Embryonic facial prominence (tissue), 1 donor: Measurements from ENCODE around the gene INPP5K.

Experiments used
- DNase-seq: peaks from one replicate; pipeline ENCODE4 v3.0.0-alpha.2; 2016; ENCODE audit errors: extremely low spot score

The INPP5K gene

DNA sequence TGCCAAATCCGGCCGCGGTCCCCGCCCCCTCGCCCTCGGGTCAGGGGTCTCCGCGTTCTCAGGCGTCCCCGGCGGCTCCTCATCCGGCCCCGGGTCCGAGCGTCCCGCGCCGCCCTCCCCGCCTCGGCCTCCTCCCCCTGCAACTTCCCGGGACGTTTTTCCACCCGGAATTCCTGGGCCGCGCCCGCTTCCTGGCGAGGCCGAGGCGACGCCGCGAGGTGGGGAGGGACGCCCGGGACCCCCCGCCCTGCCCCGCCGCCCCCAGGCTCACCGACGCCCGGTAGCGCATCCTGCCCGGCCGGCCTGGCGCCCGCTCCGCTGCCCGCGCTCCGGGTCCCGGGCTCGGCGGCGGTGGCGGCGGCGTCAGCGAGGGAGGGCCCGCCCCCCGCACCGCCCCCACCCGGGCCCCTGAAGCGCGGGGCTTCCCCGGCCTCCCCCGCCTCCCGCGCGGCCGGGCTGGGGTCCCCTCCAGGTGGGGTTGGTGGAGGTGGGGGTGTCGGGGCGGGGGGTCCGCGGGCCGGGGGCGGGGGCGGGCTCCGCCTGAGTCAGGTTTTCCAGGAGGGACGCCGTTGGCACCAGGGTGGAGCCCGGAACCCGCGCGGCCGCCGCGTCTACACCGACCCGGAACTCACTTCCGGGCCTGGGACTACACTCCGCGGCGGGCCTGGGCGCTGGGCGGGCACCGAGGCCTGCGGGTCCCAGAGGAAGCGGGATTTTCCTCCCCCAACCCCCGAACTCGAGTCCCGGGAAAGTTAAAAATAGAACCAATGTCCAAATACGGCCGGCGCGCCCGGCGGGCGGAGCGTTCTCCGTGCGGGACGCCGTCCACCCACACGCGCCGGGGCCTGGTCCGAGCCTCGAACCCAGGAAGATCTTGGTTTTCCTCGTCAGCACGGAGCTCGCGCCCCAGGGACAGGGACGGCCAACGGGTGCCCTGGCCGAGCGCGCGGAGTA lies 30.7 kb downstream of the INPP5K start:
- no peak for DNase-seq

GRCh38 chr17:1484676-1485422 lies 31.6 kb downstream of the INPP5K start:
- no peak for DNase-seq

DNA sequence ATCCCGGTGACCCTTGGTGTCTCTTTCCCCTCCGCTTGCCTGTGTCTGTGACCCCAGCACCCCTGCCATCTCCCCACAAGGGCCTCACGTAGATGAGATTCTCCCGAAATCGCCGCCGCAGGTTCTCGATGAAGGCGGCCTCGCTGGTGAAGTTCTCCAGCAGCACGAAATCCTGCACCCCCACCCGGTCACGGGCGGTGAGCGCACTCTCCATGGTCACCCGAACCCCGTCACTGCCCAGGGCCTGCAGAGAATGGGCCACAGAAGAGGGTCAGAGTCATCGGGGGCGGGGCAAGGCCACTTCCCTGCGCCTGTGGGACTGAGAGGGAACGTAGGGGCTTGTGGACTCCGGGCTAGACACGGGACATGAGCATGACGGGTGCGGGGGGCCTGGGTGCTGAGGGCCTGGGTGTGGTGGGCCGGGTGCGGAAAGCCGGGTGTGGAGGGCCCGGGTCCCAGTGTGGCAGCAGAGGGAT lies 32.3 kb downstream of the INPP5K start:
- no peak for DNase-seq

DNA sequence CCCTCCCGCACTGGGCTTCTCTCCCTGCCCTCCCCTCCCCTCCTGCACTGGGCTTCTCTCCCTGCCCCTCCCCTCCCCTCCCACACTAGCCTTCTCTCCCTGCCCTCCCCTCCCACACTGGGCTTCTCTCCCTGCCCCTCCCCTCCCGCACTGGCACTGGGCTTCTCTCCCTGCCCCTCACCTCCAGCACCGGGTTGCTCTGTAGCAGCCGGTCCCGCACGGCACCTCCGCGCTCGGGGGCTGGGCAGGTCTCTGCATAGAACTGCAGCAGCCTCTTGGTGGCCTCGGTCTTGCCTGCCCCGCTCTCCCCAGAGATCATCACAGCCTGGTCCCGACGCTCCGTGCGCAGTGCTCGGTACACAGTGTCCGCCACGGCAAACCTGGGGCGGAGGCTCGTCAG lies 33.7 kb downstream of the INPP5K start:
- no peak for DNase-seq

- DNase-seq: no peak
Observed at GRCh38 chr17:1481736-1482135, 34.7 kb downstream of the INPP5K start.

DNA sequence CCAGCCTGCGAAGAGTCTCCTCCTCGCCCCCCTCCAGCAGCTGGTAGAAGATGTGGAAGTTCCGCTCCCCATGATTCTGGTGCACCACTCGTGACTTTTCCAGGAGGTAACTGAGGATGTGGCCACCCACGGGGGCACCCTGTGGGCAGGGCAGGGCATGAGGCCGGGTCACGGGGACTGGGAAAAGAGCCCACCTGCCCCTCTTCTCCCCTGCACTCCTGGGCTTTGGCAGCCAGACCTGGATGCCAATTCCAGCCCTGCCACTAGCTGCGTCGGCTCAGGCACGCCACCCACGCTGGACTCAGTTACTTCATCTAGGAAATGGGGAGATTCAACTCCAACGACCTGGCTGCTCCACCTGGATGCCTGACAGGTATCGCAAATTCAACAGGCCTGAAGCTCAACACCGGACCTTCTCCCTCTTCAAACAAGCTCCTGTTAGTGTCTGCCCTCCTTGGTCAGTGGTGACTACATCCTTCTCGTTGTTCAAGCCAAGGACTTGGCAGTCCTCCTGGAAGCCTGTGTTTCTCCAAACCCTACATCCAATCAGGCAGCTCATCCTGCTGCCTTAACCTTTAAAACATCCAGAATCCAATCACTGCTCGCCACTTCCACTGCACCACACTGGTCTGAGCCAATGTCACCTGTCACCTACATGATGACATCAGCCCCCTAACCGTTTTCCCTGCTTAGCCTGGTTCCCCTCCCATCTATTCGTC lies 35.5 kb downstream of the INPP5K start:
- no peak for DNase-seq

DNA sequence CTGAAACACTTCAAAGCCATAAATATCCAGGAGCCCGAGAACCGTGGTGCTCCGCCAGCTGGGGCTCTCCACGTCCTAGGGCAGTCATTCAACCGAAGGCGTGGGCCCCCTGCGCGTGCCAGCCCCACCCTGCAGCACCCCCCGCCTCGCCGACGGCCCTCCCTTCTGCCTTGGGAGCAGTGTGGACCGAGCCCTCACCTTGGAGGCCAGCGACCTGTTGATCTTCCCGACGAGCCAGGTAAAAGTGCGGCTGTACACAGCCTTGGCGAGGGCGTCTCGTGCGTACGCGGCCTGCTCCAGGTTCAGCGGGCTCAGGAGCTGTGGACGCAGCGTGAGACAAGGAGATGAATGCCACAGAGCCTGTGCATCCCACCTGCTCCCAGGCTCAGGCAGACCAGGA lies 38.0 kb downstream of the INPP5K start:
- DNase-seq: no peak

DNA sequence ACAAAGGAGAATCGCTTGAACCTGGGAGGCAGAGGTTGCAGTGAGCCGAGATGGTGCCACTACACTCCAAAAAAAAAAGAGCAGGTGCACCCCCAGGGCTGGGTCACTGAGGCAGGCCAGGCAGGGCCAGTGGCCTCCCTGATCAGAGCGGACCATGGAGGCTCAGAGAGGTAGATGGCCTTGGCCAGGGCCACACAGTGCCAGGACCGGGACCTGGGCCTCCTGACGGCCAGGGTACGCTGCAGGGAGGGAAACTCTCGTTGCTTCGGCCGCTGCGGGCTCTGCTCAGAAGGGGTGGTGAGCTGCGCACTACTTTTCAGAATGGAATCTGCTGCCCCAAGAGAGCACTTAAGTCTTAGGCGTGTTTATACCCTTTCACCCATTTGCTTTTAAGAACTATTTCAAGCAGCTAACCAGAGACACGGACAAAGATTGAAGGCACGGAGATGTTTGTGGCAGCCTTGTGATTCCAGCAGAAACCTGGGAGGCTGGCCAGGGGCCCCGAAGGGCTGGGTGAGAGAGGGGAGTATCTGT lies 41.0 kb downstream of the INPP5K start:
- no peak for DNase-seq

DNA sequence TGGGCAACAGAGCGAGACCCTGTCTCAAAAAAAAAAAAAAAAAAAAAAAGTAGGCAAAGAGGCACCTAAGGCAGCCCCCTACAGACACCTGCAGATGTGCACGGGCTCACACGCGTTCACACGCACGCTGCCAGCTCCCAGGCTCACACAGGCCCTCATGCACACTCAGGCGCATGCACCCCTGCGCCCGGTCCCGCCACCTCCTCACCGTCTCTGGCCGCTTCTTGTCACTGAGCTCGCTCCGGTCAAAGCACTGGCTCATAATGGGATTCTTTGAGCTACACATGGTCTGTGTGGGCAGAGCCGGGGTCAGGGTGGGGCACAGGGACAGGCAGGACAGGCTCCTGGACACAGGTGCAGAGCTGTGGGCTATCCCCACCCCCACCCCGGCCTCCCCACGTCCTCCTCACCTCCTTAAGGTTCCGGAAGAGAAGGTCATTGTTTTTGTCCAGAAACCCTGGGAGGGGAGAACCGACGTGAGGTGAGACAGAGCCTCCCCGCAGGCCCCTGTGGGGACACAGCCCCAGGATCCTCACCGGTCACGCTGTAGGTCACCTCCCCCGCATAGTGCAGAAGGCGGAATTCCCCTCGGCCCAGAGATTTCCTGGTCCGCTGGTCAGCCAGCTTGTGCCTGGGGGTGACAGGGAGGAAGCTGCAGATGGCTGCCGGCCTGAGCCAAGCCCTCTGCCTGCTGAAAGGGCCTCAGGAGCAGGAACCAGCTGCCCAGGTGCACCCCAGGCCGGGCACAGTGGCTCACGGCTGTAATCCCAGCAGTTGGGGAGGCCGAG lies 41.8 kb downstream of the INPP5K start:
- DNase-seq: no peak

- no peak for DNase-seq
Observed at GRCh38 chr17:1473841-1474240, 42.6 kb downstream of the INPP5K start.

DNA sequence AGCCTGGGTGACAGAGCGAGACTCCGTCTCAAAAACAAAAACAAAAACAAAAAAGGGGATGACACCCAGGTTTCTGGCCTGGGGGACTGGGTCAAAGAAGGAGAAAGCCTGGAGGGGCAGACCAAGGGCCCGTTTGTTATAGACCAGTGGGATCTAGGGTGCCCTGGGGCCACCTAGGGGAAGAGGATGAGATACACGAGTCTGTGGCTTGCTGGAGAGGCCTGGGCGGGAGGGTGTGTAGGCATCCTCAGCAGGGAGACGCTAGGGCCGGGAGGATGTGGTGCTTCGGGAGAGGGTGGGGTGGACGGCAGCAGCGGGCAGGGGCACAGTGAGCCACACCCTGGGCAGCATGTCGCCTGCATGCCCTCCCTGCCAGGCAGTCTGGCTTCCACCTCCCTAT lies 43.2 kb downstream of the INPP5K start:
- no peak for DNase-seq

DNA sequence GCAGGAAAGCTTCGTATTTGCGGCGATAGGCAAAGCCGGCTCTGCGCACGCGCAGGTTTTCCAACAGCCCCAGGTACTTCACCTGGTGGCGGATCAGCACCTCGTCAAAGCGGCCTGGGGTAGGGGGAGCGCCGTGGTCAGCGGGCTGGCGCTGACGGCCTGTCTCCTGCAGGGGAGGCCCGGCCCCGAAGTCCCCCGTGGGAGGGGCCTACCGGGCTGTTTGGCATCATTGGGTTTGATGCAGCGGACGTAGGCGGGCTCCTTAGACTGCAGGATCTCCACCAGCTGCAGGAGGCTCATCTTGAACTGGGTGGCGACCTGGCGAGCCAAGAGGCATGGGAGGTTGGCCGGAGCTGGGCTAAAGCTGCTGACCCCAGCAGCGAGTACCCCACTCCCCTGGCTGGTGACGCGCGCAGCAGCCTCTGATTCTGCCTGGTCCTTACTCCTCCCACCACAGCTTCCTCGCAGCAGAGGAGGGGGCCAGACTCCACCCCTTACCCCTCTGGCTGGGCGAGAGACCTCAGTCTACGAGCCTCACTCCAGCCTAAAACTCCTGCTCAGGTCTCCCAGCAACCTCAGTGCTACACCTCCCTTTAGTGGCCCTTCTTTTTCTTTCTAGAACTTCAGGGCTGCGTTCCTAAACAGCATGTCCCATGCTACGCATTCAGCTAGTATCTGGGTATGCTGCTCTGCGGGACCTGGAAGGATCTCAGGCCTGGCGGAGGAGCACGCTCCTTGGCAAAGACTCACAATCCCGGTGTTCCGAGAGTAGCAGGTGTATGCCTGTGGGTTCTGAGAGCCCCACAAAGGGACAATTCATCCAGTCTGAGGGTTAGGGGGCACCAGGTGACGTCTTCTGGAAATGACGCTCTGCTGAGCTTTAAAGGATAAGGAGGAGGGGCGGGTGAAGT lies 44.2 kb downstream of the INPP5K start:
- DNase-seq: no peak

- no peak for DNase-seq
Observed at GRCh38 chr17:1471490-1471889, 44.9 kb downstream of the INPP5K start.

GRCh38 chr17:1470755-1471462 lies 45.5 kb downstream of the INPP5K start:
- no peak for DNase-seq

GRCh38 chr17:1470071-1470754 lies 46.2 kb downstream of the INPP5K start:
- no peak for DNase-seq

DNA sequence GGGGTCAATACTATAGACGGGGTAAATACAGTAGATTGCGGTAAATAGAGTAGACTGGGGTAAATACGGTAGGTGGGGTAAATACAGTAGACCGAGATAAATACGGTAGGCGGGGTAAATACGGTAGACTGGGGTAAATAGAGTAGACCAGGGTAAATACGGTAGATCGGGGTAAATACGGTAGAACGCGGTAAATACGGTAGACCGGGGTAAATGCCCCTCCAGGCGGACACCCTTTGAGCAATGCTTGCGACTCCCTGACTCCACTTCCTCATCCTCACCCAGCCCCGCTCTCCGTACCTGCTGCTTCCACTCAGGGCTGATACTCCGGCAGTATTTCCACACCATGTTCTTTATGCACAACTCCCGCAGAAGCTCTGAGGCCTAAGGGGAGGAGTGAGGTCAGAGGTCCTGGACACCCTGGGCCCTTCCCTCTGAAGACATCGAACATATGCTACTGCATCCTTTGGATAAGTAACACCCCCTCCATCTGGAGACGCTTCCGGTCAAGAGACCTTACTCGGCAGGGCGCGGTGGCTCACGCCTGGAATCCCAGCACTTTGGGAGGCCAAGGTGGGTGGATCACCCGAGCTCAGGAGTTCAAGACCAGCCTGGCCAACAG lies 47.1 kb downstream of the INPP5K start:
- DNase-seq: no peak

- no peak for DNase-seq
Observed at GRCh38 chr17:1467898-1468492, 48.4 kb downstream of the INPP5K start.

GRCh38 chr17:1467258-1467657 lies 49.2 kb downstream of the INPP5K start:
- no peak for DNase-seq
